SU-DHL-6 (cell line): ENCODE results near the gene FAM110D.
A peak's percentile ranks its signal among the peaks of the same experiment; 100 is the strongest.

Experiments used
- H2AFZ ChIP-seq: fragments of 200-600 bp; sonication (generic); 2 replicates; pipeline ENCODE4 v1.6.1; 2014; ENCODE audit warnings: low read depth, mild to moderate bottlenecking, moderate library complexity, mixed read lengths, antibody characterized with exemption, low read length; ENCODE audit not compliant: severe bottlenecking
- H3F3A ChIP-seq: fragments of 200-600 bp; shearing (Covaris generic); 2 replicates; pipeline ENCODE4 v1.6.0; 2016; ENCODE audit warnings: antibody characterized with exemption, mild to moderate bottlenecking; ENCODE audit not compliant: insufficient read depth
- H3K27ac ChIP-seq: fragments of 200-600 bp; sonication (generic); 2 replicates; pipeline ENCODE4 v1.5.1; 2016; ENCODE audit warnings: low read depth, mild to moderate bottlenecking, low read length, moderate library complexity, mixed read lengths
- H3K27me3 ChIP-seq: fragments of 200-600 bp; sonication (generic), shearing (Covaris generic); 2 replicates; pipeline ENCODE4 v1.6.0; 2014; ENCODE audit warnings: mild to moderate bottlenecking, low read length
- H3K36me3 ChIP-seq: fragments of 200-600 bp; sonication (generic); 2 replicates; pipeline ENCODE4 v1.6.1; 2014; ENCODE audit warnings: mild to moderate bottlenecking, low read length, mixed read lengths
- H3K4me2 ChIP-seq: fragments of 300-600, 200-600 bp; shearing (Covaris generic), sonication (generic); 2 replicates; pipeline ENCODE4 v1.6.0; 2014; ENCODE audit warnings: low read length, low read depth, mild to moderate bottlenecking; ENCODE audit not compliant: poor library complexity, severe bottlenecking
- H3K4me3 ChIP-seq: fragments of 200-600 bp; sonication (generic); 2 replicates; pipeline ENCODE4 v1.5.1; 2014; ENCODE audit warnings: antibody characterized with exemption, low read length, mild to moderate bottlenecking, mixed read lengths; ENCODE audit not compliant: insufficient read depth, poor library complexity, severe bottlenecking
- H3K79me2 ChIP-seq: fragments of 200-600 bp; sonication (generic); 2 replicates; pipeline ENCODE4 v1.6.1; 2014; ENCODE audit warnings: mild to moderate bottlenecking, low read length, moderate library complexity; ENCODE audit not compliant: insufficient read depth
- H3K9ac ChIP-seq: fragments of 200-600 bp; sonication (generic); 2 replicates; pipeline ENCODE4 v1.7.0; 2014; ENCODE audit warnings: mild to moderate bottlenecking, low read length
- H3K9me2 ChIP-seq: fragments of 200-600 bp; sonication (generic); replicated peaks from 2 replicates; pipeline ENCODE4 v1.6.1; 2014; ENCODE audit warnings: low read length; ENCODE audit not compliant: insufficient read depth
- H3K9me3 ChIP-seq: fragments of 200-600 bp; sonication (generic); 2 replicates; pipeline ENCODE4 v1.6.1; 2014; ENCODE audit warnings: low read length, mixed read lengths; ENCODE audit not compliant: insufficient read depth
- H4K20me1 ChIP-seq: fragments of 200-600 bp; sonication (generic); 2 replicates; pipeline ENCODE4 v1.6.1; 2014; ENCODE audit warnings: low read depth, mild to moderate bottlenecking, antibody characterized with exemption, low read length, moderate library complexity, mixed read lengths
- CTCF ChIP-seq: fragments of 200-600 bp; sonication (generic); IDR thresholded peaks from one replicate; pipeline ENCODE4 v1.5.1; 2017; ENCODE audit warnings: antibody characterized with exemption, mild to moderate bottlenecking, low read length, moderate library complexity; ENCODE audit not compliant: insufficient read depth, poor library complexity, severe bottlenecking
- EZH2phosphoT487 ChIP-seq: fragments of 200-600 bp; sonication (generic), shearing (Covaris generic); conservative IDR thresholded peaks from 2 replicates; pipeline ENCODE4 v1.6.1; 2018; ENCODE audit warnings: mild to moderate bottlenecking, antibody characterized with exemption, low read length, moderate library complexity, mixed read lengths

The FAM110D gene

GRCh38 chr1:26160527-26161414, 1.9 kb downstream of the FAM110D start:
- Histone ChIP-seq H4K20me1 (no peaks in the 10 kb centered on the region), H3K9ac (no peak overlapping the region), H2AFZ (no peak overlapping the region), H3K9me2 (no peaks in the 10 kb centered on the region), H3K27me3 (no peaks in the 10 kb centered on the region), H3K9me3 (no peaks in the 10 kb centered on the region), H3K36me3 (no peaks in the 10 kb centered on the region), H3K4me2 (no peak overlapping the region), H3K27ac (no peak overlapping the region), H3K79me2 (no peaks in the 10 kb centered on the region), H3F3A (no peaks in the 10 kb centered on the region), H3K4me3 (no peak overlapping the region)
- TF ChIP-seq CTCF (no peak), EZH2phosphoT487 (no peak)

GRCh38 chr1:26161415-26162219, 2.7 kb downstream of the FAM110D start:
- H3K27ac ChIP-seq = no peak overlapping the region
- H3K4me2 ChIP-seq = peak overlapping the region; percentile 31
- H3K9me2 ChIP-seq = no peaks in the 10 kb centered on the region
- no peaks in the 10 kb centered on the region for H3K79me2 ChIP-seq
- TF ChIP-seq CTCF (no peak), EZH2phosphoT487 (no peak)
- no peak overlapping the region for H2AFZ ChIP-seq
- no peaks in the 10 kb centered on the region for H3F3A ChIP-seq
- H3K27me3 ChIP-seq = no peaks in the 10 kb centered on the region
- no peak overlapping the region for H3K9ac ChIP-seq
- H4K20me1 ChIP-seq = no peaks in the 10 kb centered on the region
- no peaks in the 10 kb centered on the region for H3K36me3 ChIP-seq
- no peaks in the 10 kb centered on the region for H3K9me3 ChIP-seq
- H3K4me3 ChIP-seq = no peak overlapping the region

- no peak for TF ChIP-seq CTCF
- TF ChIP-seq EZH2phosphoT487 = no peak
- no peak overlapping the region for H3K4me3 ChIP-seq
- no peaks in the 10 kb centered on the region for H3F3A ChIP-seq
- peak overlapping the region; percentile 31 for H3K4me2 ChIP-seq
- no peaks in the 10 kb centered on the region for H3K9me3 ChIP-seq
- H4K20me1 ChIP-seq = no peaks in the 10 kb centered on the region
- H3K36me3 ChIP-seq = no peaks in the 10 kb centered on the region
- H3K79me2 ChIP-seq = no peaks in the 10 kb centered on the region
- H3K27ac ChIP-seq = no peak overlapping the region
- no peaks in the 10 kb centered on the region for H3K27me3 ChIP-seq
- no peak overlapping the region for H3K9ac ChIP-seq
- no peaks in the 10 kb centered on the region for H3K9me2 ChIP-seq
- no peak overlapping the region for H2AFZ ChIP-seq
Observed at GRCh38 chr1:26162220-26162709, 3.4 kb downstream of the FAM110D start.
